UCSD-AML1 (cell line): Measurements from ENCODE around the gene GPR179.

ENCODE experiments used
- DNase-seq: peaks from one replicate; lab custom pipeline; 2025; ENCODE audit not compliant: unreplicated experiment; lab: John Stamatoyannopoulos, UW

Gene GPR179, protein sequence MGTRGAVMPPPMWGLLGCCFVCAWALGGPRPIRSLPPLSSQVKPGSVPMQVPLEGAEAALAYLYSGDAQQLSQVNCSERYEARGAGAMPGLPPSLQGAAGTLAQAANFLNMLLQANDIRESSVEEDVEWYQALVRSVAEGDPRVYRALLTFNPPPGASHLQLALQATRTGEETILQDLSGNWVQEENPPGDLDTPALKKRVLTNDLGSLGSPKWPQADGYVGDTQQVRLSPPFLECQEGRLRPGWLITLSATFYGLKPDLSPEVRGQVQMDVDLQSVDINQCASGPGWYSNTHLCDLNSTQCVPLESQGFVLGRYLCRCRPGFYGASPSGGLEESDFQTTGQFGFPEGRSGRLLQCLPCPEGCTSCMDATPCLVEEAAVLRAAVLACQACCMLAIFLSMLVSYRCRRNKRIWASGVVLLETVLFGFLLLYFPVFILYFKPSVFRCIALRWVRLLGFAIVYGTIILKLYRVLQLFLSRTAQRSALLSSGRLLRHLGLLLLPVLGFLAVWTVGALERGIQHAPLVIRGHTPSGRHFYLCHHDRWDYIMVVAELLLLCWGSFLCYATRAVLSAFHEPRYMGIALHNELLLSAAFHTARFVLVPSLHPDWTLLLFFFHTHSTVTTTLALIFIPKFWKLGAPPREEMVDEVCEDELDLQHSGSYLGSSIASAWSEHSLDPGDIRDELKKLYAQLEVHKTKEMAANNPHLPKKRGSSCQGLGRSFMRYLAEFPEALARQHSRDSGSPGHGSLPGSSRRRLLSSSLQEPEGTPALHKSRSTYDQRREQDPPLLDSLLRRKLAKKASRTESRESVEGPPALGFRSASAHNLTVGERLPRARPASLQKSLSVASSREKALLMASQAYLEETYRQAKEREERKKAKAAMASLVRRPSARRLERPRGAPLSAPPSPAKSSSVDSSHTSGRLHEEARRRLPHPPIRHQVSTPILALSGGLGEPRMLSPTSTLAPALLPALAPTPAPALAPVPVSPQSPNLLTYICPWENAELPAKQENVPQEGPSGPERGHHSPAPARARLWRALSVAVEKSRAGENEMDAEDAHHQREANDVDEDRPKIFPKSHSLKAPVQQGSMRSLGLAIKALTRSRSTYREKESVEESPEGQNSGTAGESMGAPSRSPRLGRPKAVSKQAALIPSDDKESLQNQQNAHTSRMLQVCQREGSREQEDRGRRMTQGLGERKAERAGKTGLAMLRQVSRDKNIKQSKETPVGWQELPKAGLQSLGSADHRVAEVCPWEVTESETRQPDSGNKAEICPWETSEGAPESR (N-terminal part only)

DNA sequence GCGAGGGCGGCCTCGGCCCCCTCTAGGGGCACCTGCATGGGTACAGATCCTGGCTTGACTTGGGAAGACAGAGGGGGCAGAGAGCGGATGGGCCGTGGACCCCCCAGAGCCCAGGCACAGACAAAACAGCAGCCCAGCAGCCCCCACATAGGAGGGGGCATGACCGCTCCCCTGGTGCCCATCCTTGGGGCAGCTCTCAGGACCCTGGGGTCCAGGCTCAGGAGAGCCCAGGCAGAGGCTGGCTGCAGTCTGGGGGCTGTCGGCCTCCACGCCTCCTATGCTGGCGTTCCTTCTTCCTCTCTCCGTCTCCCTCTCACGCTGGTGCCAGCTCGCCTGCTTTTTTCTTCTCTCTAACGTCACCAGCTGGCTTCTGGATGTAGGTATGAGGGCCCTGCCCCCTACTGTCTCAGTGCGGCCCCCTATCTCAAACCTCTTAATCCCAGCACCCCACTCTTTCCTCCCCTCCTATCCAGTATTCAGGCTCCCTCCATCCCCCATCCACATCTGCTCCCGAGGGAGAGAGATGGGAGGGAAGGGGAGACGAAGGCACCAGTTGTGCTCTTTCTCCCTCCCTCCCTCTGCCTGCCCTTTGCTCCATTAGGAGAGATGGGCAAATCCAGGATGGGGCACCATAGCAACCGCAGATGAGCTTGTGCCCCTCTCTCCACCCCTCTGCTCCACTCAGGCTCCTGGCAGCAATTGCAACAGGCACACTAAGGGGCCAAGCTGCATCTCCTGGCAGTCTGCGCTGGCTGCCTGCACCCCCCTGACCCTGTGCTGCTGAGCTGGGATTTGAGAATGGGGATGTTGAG, at the start of gene GPR179:
TSS of gene GPR179 (minus strand) at position 349 of the 812 bp plus-strand sequence. CDS start at position 182, 167 bp downstream.
- DNase-seq = no peak

DNA sequence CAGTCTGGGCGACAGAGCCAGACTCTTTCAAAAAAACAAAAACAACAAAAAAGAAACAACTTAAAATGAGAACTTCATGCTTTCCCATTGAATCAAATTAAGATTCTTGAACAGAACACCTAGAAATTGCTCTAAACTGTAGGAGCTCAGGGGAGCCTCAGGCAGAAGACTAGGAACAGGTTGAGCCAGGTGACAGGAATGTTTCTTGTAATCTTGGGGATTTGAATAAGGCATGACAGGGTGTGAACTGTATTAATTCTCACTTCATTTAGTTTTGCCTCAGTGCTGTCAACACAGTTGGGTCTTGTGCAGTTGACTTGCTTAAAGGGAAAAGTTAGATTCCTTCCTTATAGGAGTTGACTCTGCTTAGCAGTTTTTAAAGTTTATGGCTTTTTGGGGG, 35.7 kb upstream of the GPR179 start:
- no peak for DNase-seq

DNA sequence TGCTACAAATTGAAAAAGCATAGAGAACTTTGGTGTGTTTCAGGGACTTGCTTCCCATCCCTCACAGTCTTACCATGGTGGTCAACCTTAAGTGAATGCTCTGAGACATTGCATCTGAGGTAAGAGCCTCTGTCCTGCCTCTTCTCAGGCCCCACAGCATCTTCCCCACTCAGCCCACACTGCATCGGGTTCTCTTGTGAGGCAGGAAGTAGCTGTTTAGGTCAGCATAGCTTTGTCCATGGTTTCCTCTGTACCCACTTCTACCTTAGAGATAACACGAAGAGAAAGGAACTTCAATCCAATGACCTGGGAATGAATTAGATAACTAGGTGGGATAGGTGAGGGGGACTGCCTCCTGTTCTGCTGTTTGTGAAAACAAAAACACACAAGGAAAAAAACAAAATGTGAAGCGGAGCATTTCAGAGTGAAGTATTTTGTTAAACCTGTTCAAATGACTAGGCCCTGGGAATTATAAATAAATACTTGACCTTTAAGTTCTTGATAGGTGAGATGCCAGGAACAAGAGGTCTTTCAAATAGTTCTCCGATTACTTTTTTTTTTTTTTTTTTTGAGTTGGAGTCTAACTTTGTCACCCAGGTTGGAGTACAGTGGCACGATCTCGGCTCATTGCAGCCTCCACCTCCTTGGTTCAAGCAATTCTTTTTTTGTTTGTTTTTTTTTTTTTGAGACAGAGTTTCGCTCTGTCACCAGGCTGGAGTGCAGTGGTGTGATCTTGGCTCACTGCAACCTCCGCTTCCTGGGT, 25.5 kb upstream of the GPR179 start:
- DNase-seq = no peak

DNA sequence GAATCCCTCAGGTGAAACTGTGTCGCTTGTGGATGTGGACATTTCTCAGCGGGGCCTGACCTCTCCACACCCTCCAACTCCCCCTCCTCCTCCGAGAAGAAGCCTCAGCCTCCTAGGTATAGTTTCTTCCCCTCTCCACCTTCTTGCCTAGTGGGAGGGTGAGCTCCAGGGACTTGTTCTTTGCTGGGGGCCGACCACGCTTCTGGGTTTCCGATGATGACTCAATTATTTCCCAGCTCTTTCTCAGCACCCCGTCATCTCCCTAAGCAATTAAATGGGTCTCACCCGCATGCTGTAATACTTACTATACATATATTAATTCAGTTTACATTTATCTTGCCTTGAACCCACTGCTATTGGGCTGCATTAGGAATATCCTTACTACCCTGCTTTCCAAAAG, 21.0 kb upstream of the GPR179 start:
- DNase-seq = no peak

DNA sequence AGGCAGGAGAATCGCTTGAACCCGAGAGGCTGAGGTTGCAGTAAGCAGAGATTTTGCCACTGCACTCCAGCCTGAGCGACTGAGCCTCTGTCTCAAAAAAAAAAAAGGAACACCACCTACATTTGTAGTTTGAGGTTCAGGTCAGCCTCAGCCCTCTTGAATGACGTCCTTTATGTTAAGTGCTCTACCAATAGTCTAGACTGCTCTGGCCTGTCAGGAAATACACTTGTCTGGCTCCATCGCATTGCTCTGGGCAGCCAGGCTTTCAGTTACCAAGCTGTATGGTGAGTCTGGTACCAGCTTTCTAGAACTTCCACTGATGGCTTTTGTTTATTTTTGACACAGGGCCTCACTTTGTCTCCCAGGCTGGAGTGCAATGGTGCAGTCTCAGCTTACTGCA, 19.3 kb upstream of the GPR179 start:
- no peak for DNase-seq

DNA sequence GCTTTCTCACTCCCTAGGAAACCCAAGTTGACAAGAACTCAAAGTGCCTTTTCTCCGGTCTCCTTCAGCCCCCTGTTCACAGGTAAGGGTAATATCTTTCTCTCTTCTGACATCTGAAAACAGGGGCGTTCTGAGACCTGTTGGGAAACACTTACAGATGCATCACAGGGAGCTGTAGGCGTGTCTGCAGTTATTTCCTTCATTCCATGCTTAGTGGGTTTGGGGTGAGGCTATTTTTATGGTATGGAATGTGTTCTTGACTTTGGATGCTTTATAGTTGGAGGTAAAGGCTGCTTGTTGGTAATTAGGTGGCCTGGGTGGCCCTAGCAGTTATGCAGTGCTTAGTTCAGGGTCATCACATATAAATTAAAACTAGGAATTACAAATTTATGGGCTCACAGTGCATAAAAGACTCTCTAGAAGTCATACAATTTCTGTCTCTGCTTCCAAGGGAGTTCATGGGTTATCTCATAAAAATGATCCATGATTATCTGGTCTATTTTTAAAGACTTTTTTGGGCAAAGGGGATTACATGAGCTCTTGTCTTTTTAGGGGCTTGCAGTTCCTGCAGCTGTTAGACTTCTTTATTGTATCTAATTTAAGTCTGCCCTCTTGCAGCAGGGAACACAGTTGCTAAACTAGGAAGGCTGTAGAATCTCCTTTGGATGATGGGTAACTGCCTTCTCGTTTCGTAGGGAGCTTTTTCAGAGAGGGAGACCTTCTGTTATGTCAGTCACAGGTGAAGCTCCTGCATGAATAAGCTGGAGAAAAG, 18.1 kb upstream of the GPR179 start:
- no peak for DNase-seq

DNA sequence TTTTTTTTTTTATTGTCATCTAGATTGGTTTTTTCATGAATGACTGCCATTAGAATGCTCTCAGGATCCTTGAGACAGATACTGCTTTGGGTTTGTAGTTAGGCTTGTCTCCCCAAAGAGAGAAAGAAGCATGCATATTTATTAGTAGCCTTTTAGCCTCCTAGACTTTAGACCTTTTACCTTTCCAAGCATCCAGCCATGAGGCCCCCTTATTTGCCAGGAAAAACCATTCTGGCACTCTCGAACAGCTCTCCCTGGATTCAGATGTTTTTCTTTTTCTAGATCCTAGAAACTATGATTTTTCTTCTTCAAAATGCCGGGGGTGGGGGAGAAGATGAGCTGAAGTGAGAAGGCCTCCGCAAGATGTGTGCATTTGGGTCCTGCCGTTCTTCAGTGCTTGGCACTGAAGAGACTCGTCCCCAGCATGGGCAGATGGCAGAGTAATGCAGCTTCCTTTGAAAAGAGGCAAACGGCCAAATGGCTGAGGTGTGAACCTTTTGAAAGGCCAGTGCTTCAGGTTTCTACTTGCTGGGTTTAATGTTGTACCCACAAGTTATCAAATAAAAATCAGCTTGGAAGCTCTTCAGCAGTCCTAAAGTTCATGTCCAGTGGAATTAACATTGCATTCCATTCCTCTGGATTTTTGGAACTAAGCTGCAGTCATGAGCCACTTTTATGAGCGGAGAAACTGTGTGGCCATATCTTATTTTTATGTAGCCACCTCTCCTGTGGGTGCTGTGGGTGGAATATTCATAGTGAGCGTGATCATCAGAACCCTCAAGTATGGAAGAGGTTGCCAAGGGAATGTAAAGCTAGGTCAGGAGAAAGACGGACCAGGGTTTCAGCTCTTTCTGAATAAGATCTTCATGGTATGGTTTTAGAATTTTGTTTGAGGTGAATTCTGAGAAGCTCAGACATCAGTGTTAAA, 15.1 kb upstream of the GPR179 start:
- DNase-seq = no peak

DNA sequence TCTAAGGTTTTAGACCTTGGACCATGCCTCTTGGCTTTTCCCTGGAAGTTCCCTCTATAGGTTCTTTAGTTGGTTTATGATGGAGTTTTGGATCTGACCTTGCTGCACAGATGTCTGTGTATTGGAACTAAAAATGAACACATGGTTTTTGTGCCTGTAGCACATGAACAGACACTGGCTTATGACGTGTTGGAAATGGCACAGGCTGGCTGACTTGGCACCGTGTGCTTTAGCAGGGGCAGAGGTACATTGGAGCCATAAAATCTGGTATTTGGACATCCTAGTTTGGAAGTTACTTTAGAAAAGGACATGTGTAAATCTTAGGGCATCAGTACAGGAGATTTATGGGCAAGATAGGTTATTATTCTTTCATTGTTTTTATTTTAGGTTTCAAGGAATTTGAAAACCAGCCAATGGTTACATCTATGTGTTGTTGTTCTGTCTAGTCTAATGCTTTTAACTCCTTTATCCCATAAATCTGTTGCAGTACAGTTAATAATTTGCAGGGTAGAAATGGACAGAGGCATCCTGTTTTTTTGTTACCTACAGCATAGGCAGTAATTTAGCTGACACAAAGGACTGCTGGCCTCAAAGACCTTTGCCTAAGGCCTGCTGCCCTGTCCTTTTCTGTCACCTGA, 13.8 kb upstream of the GPR179 start:
- DNase-seq = no peak

DNA sequence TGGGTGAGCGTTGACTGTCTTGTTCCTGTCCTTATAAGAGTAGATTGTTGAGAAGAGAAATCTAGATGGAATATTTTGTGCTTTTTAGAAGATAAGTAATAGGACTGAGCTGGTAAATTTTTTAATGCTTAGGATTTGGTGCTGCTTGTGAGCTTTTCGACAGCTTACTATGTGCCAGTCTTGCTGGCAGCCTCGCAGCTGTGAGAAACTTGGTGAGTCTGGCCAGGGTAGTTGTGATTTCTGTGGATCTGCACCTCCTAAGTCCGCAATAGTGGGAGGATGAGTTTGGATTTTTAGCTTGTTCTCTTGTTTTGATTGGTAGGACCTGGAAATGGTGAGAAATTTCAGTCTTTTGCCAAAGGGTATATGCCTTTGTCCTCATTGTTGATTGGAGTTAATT, 11.5 kb upstream of the GPR179 start:
- no peak for DNase-seq

DNA sequence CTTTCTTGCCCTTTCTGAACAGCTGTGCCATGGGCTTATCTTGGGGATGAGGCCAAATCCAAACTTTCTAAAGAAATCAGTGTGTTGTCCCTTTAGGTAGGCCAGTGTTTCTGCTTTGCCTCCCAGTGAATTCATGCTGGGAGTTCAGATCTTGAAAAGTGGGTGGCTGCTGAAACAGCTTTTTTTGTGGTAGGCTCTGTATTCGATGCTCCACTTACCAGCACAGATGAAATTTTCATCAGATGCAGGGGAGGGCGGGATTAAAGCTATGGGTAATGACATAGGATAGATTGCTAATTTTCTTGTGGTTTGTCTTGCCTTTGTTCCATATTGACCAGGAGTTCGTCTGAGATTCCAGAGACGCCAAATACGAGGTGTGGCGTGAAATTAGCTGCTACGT, 10.7 kb upstream of the GPR179 start:
- DNase-seq = no peak

DNA sequence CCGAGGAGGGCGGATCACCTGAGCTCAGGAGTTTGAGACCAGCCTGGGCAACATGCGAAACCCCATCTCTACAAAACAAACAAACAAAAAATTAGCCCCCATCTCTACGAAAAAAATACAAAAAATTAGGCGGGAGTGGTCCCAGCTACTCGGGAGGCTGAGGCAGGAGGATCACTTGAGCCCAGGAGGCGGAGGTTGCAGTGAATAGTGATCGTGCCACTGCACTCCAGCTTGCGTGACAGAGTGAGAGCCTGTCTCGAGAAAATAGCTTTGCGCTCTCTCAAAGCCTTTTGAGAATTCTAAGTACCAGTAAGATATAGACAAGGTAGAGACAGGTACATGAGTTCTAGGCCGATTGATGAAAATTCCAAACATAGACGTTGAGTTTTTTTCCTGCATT, 9.9 kb upstream of the GPR179 start:
- no peak for DNase-seq

DNA sequence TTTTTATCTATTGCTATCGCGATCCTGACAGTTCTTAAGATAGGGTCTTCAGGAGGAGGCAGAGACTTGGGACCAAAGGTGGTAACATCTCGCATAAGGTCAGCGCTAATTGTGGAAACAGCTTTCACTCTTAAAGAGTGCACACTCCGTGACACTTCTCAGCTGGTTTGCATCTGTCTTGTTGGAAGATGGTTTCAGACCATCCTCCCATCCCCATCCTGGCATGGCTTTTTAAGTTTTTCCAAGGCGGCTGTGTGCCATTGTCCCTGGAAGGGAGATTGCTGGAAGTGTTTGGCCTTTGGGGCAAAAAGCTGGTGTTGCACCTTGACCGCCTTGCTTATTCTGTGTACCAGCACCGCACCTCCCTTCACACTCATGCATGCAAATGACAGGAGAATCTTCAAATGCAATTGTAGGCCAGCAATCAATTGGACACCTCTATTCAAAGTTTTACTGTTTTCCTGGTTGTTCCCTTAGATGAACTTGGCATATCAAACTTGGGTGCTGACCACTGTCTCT, 9.4 kb upstream of the GPR179 start:
- no peak for DNase-seq

DNA sequence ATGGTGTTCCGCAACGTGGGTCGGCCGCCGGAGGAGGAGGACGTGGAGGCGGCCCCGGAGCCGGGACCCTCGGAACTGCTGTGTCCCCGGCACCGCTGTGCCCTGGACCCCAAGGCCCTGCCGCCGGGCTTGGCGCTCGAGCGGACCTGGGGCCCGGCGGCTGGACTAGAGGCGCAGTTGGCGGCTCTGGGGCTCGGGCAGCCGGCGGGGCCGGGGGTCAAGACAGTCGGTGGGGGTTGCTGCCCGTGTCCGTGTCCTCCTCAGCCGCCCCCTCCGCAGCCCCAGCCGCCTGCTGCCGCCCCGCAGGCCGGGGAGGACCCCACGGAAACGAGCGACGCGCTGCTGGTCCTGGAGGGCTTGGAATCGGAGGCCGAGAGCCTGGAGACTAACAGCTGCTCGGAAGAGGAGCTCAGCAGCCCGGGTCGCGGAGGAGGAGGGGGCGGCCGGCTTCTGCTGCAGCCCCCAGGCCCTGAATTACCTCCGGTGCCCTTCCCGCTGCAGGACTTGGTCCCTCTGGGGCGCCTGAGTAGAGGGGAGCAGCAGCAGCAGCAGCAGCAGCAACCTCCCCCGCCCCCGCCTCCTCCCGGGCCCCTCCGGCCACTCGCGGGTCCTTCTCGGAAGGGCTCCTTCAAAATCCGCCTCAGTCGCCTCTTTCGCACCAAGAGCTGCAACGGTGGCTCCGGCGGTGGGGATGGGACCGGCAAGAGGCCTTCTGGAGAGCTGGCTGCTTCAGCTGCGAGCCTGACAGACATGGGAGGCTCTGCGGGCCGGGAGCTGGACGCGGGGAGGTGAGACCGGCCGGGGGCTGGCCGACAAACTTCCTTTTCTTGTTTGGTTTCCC, 8.7 kb upstream of the GPR179 start:
- DNase-seq = peak; percentile 30

DNA sequence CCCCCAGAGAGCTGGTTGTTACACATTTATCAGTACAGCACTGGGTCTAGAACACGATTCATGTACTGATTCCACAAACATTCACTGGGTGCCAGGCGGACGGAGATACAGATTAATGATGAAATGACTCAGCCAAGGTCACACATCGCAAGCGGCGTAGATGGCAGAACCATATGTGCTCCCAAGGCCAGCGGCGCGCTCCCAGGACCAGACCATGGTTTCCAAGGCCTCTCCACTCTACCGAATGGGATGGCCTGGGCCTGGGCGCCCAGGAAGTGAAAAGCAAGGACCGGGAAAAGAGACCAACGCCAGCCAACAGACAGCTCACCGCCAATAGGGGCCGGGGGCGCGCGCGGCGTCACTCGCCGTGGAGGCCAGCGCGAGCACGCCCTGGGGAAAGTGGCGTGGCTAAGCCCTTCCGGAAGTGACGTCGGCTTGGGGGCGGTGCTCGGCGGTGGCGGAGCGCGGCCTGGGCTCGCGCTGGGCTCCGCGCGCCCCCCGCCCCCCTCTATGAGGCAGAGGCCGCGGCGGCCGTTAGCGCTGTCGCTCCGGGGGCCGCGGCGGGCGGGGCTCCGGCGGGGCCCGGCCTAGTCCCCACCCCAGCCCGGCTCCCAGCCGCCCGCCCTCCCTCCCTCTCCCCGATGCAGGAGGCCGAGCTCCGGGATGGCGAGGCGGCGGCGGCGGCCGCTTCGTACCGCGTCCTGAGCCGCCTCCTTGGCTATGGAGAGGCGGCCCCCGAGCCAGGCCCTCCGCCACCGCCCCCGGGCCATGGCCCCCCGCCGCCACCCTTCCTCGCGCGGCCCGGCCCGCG, 7.9 kb upstream of the GPR179 start, which contains the start of gene SOCS7:
TSS of gene SOCS7 (plus strand) at position 433 of the 811 bp plus-strand sequence. CDS start at position 642, 209 bp downstream.
- DNase-seq = peak; percentile 92

DNA sequence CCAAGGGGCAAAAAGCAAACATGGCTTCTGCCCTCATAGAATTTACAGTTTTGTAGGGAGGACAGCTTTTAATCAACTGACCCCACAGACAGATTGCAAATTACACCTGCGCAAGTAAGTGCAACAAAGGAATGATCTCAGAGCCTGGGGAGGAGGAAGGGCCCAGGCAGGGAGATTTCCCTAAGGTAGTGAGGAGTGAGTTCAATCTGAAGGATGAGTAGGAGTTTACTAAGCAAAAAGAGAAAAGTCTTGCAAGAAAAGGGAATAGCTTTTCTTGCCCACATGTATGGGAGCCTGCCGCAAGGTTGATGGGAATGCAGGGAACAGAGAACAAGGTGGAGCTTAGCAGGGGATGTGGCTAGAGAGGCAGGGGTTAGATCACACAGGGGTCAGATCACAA, 6.3 kb upstream of the GPR179 start:
- no peak for DNase-seq
